ENCODE measurements around the gene REEP6.
"Not testable (repeated sequence)": the region's sequence is repeated elsewhere in the genome, so short reads cannot be mapped to it uniquely, and the experiment has no call there.

The REEP6 gene

GRCh38 chr19:1509602-1510441, 18.8 kb downstream of the REEP6 start:
- no peak for DNase-seq

- DNase-seq, result no peak
Measured at GRCh38 chr19:1510442-1510806, 19.4 kb downstream of the REEP6 start.

GRCh38 chr19:1510807-1511206, 19.8 kb downstream of the REEP6 start:
- DNase-seq, result no peak

- no peak for DNase-seq
Measured at GRCh38 chr19:1511318-1512317, 20.6 kb downstream of the REEP6 start.

DNA sequence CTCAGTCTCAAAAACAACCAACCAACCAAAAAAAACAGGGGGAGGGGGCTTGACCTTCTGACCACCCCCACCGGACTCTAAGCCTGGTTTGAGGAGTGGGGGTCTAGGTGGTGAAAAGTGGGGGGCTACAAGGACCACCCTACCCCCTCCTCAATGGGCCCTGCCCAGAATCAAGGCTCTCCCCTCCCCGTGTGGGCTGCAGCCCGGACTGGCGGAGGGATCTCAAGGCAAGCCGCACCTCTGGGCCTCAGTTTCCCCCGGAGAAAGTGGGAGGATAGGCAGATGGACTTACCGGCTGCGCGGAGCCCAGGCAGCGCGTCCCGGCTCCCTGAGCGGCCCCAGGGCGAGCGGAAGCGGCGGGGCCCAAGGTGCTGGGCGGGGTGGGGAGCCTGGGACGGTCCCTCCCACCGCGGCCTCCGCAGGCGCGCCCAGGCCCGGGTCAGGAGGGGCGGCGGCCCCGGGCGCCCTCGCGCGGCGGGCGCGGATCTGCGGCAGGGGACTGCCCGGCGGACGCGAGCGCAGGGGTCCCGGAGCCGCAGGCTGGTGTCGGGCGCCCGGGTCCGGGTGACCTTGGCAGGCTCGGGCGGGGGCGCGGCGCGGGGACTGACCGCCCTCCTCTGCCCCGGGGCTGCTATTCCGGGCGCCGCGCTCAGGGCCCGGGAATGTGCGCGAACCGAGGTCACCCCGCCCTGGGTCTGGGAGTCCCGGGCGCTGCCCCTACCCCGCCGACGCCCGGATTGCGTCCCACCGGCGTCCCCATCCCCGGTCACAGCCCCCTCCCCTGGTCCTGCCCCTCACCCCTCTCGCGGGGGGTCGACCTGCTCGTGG, 21.9 kb downstream of the REEP6 start, which contains the start of gene ADAMTSL5:
Gene ADAMTSL5 (minus strand): TSS at position 349 of the 828 bp plus-strand sequence. CDS start 2,076 bp downstream, outside the sequence.
- no peak for DNase-seq

DNA sequence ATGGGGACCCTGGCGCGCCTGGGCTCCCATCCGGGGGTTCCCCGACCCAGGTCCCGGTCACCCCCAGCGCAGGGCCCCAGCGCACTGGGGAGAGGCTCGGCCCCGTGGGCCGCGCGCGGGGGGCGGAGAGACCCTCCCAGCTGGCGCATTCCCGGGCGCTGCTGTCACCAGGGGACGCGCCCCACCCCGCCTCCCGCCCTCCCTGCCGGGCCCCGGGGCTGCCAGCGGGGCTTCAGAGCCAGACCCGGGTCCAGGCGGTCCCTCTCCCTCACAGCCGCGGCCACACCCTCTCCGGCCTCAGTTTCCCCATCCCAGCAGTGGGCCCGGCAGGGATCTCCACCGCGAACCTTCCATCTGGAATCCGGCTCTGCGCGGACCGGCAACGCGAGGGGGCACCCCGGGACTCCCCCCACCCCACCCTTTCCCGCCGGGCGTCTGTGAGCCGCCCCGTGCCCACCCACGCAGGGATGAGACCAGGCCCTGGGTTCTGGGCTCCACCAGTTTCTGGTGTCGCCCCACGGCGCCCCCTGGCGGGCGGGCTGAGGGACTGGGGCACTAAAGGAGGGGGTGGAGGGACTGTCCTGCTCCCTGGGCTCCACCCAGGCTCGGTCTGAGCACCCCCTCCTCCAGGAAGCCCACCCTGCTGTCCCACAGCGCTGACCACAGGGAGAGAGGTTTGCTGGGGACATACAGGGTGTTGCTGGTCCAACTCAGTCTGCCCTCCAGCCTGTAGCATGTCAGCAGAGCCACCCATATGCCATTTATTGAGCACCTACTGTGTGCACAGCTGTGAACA, 22.7 kb downstream of the REEP6 start:
- DNase-seq, result no peak

DNA sequence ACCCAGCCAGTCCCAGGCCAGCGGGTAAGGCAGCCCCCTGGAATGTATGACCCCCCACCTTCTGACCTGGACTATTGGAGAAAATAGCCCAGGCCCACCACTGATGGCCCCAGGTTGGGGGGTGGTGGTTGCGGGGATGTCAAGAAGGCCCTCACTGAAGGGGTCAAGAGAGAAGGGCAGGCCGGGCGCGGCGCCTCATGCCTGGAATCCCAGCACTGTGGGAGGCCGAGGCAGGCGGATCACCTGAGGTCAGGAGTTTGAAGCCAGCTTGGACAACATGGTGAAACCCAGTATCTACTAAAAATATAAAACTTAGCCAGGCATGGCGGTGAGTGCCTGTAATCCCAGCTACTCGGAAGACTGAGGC, 23.3 kb downstream of the REEP6 start:
- no peak for DNase-seq

DNA sequence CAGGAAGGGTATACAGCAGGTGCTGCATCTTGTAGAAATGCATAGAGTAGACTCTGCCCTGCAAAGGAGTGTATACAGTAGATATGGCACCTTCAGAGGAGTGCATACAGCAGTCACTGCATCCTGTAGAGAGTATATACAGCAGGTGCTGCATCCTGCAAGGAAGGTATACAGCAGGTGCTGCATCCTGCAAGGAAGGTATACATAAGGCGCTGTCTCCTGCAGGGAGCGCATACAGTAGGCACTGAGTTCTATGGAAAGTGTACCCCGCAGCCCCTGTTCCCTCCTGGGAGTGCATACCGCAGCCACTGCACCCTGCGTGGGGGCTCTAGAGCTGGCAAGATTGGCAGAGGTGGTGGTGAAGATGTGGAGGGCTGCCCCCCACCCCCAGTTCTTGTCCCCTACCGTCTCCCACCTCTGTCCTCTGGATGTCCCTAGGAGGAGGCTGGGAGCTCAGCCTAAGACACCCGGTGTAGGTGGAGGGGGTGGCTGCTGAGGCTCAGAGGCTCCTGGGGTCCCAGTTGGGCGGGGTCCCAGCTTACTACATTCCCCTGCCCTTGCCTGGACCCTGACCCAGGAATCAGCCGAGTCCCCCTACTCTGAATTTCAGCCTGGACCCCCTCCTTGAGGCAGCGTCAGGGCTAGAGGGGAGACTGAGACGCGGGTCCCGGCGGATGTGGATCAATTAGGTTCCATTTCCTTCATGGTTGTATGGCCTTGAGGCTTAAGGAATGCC, 24.2 kb downstream of the REEP6 start:
- DNase-seq, result no peak

DNA sequence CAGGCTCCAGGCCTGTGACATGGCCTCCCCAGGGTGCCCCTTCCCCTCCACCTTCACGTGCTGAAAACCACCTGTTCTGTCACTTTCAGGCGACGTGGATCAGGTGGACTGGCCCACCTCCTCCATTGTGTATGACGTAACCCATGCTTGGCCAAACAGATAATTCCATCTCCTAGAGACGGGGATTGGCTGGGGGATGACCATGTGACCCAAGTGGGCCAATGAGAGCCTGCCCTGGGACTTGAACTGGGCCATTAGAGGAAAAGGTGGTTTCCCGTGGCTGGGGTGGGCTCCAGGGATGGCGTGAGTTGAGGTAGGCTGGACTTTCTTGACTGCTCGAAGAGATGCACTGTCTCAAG, 25.4 kb downstream of the REEP6 start:
- no peak for DNase-seq

- DNase-seq, result no peak
Measured at GRCh38 chr19:1518471-1518870, 27.5 kb downstream of the REEP6 start.

- DNase-seq, result not testable (repeated sequence)
Measured at GRCh38 chr19:1519802-1520201, 28.8 kb downstream of the REEP6 start.

DNA sequence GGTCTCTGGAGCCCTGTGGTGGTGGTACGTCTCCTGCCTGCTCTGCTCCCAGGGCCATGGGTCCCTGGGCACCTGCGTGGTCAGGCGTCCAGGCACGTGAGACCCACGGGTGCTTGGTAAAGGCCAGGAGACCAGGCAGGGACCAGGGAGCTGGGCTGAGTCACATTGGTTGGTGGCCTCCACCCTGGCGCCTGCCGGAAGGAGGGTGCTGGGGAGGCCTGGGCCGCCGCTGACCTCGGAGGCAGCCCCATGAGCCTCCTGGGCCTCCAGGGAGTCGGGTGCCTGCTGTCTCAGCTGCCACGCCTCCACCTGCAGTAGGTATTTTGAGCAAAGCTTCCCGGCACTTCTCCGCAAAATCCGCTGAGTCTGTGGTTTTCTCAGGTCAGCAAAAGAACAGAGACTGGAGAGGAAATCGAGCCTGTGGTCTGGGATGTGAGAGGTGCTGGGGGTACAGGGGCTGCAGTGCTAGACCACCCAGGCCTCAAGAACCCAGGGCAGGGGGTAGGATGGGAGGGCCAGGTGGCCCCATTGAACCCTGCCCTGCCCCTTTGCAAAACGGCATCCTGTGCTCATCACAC, 29.3 kb downstream of the REEP6 start:
- no peak for DNase-seq

DNA sequence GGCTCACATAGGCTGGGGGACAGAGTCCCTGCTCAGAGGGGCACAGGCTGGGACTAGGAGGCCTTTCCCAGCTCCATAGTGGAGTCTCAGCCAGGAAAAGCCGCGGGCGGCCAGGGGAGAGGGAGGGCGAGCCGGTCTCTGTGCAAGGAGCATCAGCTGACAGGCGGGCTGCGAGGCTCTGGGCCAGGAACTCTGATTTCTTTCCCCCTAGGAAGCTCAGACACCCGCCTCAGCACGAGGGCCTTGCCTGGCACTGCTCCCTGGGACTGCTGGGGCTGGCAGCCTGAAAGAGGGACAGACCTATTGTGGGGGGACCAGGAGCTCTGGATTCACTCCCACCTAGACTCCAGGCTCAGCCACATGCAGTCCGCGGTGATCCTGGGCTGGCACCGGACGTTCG, 30.7 kb downstream of the REEP6 start:
- DNase-seq, result no peak

GRCh38 chr19:1522061-1522460, 31.1 kb downstream of the REEP6 start:
- no peak for DNase-seq

GRCh38 chr19:1522838-1523237, 31.9 kb downstream of the REEP6 start:
- DNase-seq, result no peak

DNA sequence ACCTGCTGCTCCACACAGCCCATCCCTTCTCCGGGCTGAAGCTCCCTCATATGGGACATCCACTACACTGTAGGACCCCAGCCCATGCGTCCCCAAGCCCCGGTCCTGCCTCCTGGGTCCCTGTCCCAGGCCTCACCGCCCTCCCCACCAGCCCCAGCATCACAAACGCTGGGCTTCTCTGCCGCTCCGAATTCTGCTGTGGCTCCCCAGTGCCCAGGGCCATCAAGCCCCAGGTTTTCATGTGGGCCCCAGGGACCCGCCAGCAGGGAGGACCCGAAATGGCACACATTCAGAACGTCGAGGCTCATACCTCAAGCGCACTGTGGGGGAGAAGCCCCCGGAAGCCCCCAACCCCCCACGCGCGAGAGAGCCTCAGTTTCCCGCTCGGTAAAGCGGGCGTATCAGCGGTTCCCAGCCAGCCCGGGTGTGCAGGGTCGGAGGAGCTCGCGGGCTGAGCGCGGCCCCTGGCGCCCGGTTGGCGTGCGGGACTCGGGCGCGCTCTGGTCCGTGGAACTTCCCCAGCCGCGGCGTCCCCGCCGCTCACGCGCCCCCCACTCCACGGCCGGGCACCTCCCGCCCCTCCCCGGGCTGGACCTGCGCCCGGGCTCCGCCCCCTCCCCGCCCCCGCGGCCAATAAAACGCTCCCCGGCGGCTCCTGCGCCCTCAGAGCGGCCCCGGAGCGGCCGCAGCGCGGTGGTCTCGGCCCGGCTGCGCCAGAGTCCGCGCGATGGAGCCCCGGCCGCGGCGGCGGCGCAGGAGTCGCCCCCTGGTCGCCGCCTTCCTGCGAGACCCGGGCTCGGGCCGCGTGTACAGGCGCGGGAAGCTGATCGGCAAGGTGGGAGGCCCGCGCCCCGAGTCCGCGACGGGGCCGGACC, 32.7 kb downstream of the REEP6 start, which contains the start of gene PLK5:
Gene PLK5 (plus strand): TSS at position 666 of the 875 bp plus-strand sequence. CDS start 2,920 bp downstream, outside the sequence.
- DNase-seq, result no peak

- DNase-seq, result no peak
Measured at GRCh38 chr19:1524287-1524971, 33.4 kb downstream of the REEP6 start.

DNA sequence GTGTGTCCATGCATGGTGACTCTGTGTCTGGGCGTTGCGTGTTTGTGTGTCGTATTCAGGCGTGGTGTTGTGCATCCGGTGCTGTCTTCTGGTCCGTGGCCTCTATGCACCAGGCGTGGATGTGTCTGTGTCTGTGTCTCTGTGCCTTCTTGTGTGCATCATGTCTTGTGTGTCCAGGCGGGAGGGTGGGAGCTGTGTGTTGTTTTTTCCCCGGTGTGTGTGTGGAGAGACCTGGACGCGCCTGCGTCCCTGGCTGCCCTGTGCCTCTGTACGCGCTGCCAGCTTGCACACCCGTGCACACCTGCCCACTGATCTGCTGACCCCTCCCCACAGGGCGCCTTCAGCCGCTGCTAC, 34.0 kb downstream of the REEP6 start:
- no peak for DNase-seq

- DNase-seq, result no peak
Measured at GRCh38 chr19:1525343-1525742, 34.4 kb downstream of the REEP6 start.
